Measurements from ENCODE around the gene NLRP14.

Gene NLRP14

GRCh38 chr11:7079545-7080135 lies 59.4 kb downstream of the NLRP14 start:
- no peak for ATAC-seq (ENCODE audit: insufficient read depth, low read depth)
- no peak overlapping the region for H3K4me2 ChIP-seq (ENCODE audit: insufficient read depth, low read length)
- H3K79me2 ChIP-seq (ENCODE audit: insufficient read depth, low read length) = no peaks in the 10 kb centered on the region
- no peaks in the 10 kb centered on the region for H3K4me1 ChIP-seq (ENCODE audit: insufficient read depth, low read length)
- no peak overlapping the region for H2AFZ ChIP-seq (ENCODE audit: low read depth, low read length)
- no peak overlapping the region for H3K27ac ChIP-seq (ENCODE audit: low read length)
- H4K20me1 ChIP-seq (ENCODE audit: insufficient read depth, low read length) = no peaks in the 10 kb centered on the region
- no peak overlapping the region for H3K4me3 ChIP-seq (ENCODE audit: low read depth in 1 of 2, low read length in 2 of 2)
- no peaks in the 10 kb centered on the region for H3K36me3 ChIP-seq (ENCODE audit: insufficient read depth, low read length)
- no peak for DNase-seq
- no peaks in the 10 kb centered on the region for H3K27me3 ChIP-seq (ENCODE audit: insufficient read depth, low read length, poor library complexity)
- TF ChIP-seq EZH2 (IDR thresholded peaks at IDR 0.05; ENCODE audit: borderline replicate concordance, low read depth, low read length, severe bottlenecking) (no peak), CTCF (IDR thresholded peaks at IDR 0.05; ENCODE audit: borderline replicate concordance, extremely low read depth, low read length, poor library complexity, severe bottlenecking) (no peak)
- no peak overlapping the region for H3K9ac ChIP-seq (ENCODE audit: low read depth, low read length)
- peaks cover 7% of the 10 kb centered on the region for H3K9me3 ChIP-seq (ENCODE audit: insufficient read depth, low read length, severe bottlenecking)

GRCh38 chr11:7080900-7081299 lies 60.6 kb downstream of the NLRP14 start:
- no peaks in the 10 kb centered on the region for H3K27me3 ChIP-seq (ENCODE audit: insufficient read depth, low read length, poor library complexity)
- no peak overlapping the region for H3K4me3 ChIP-seq (ENCODE audit: low read depth in 1 of 2, low read length in 2 of 2)
- ATAC-seq (ENCODE audit: insufficient read depth, low read depth) (no peak), DNase-seq (no peak)
- no peak overlapping the region for H3K4me2 ChIP-seq (ENCODE audit: insufficient read depth, low read length)
- no peak overlapping the region for H2AFZ ChIP-seq (ENCODE audit: low read depth, low read length)
- no peaks in the 10 kb centered on the region for H3K79me2 ChIP-seq (ENCODE audit: insufficient read depth, low read length)
- H3K4me1 ChIP-seq (ENCODE audit: insufficient read depth, low read length) = no peaks in the 10 kb centered on the region
- no peak overlapping the region for H3K27ac ChIP-seq (ENCODE audit: low read length)
- H3K9ac ChIP-seq (ENCODE audit: low read depth, low read length) = no peak overlapping the region
- TF ChIP-seq CTCF (IDR thresholded peaks at IDR 0.05; ENCODE audit: borderline replicate concordance, extremely low read depth, low read length, poor library complexity, severe bottlenecking) = no peak
- no peak for TF ChIP-seq EZH2 (IDR thresholded peaks at IDR 0.05; ENCODE audit: borderline replicate concordance, low read depth, low read length, severe bottlenecking)
- H4K20me1 ChIP-seq (ENCODE audit: insufficient read depth, low read length) = no peaks in the 10 kb centered on the region
- H3K36me3 ChIP-seq (ENCODE audit: insufficient read depth, low read length) = no peaks in the 10 kb centered on the region
- peaks cover 7% of the 10 kb centered on the region for H3K9me3 ChIP-seq (ENCODE audit: insufficient read depth, low read length, severe bottlenecking)

GRCh38 chr11:7081441-7081840 lies 61.2 kb downstream of the NLRP14 start:
- no peak overlapping the region for H3K4me2 ChIP-seq (ENCODE audit: insufficient read depth, low read length)
- ATAC-seq (ENCODE audit: insufficient read depth, low read depth) (no peak), DNase-seq (no peak)
- H3K79me2 ChIP-seq (ENCODE audit: insufficient read depth, low read length) = no peaks in the 10 kb centered on the region
- TF ChIP-seq EZH2 (IDR thresholded peaks at IDR 0.05; ENCODE audit: borderline replicate concordance, low read depth, low read length, severe bottlenecking) (no peak), CTCF (IDR thresholded peaks at IDR 0.05; ENCODE audit: borderline replicate concordance, extremely low read depth, low read length, poor library complexity, severe bottlenecking) (no peak)
- no peak overlapping the region for H3K4me3 ChIP-seq (ENCODE audit: low read depth in 1 of 2, low read length in 2 of 2)
- no peaks in the 10 kb centered on the region for H4K20me1 ChIP-seq (ENCODE audit: insufficient read depth, low read length)
- H2AFZ ChIP-seq (ENCODE audit: low read depth, low read length) = no peak overlapping the region
- H3K9ac ChIP-seq (ENCODE audit: low read depth, low read length) = no peak overlapping the region
- H3K4me1 ChIP-seq (ENCODE audit: insufficient read depth, low read length) = no peaks in the 10 kb centered on the region
- no peaks in the 10 kb centered on the region for H3K36me3 ChIP-seq (ENCODE audit: insufficient read depth, low read length)
- H3K27me3 ChIP-seq (ENCODE audit: insufficient read depth, low read length, poor library complexity) = no peaks in the 10 kb centered on the region
- H3K9me3 ChIP-seq (ENCODE audit: insufficient read depth, low read length, severe bottlenecking) = peaks cover 7% of the 10 kb centered on the region
- H3K27ac ChIP-seq (ENCODE audit: low read length) = no peak overlapping the region

Measured in DND-41 (cell line).